Cardiac septum (tissue), 1 donor: ENCODE measurements around the gene MOCS3. TPM values are rescaled to one million over a fixed set of nuclear protein-coding genes. Genes with fewer than 3 reads are reported as not detected.

Source experiments
- DNase-seq: peaks from one replicate; pipeline ENCODE4 v3.0.0-alpha.2; 2020; ENCODE audit warnings: low spot score
- intact Hi-C: fragments of 100-400 bp; cut with DNase I; formaldehyde crosslinking; loops from one replicate; pipeline ENCODE4 v1.14.0; 2022
- total RNA-seq: library from RNA; stranded (reverse); fragmentation: NEBNext Ultra II Directional; extraction: Animal tissue kit (Norgen Biotek cat#: 25700); gene quantifications from one replicate; pipeline ENCODE4 v1.2.1, GENCODE V29; 2021
- donor health status: DM: no; HTN: no; CAD: no.

Gene MOCS3
- total RNA-seq, 1 donor from 2014 or later, result 2.8 TPM

DNA sequence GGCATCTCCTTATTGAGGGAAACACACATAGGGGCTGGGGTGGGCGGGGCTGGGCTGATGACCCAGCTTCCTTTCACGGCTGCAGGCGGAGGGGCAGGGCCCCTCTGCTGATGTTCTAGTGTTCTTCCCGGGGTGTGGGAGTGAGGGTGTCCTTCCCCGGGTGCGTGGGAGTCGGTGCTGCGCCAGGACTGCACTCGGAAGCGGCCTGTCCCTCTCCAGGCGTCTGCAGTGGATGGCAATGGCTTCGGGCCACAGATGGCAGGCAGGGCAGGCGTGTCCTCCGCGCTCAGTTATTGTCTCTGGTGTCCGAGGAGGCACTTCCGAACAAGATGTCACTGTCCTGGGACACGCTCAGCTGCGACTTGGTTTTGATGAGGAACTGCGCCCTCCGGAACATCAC, 45.1 kb downstream of the MOCS3 start:
- no peak for DNase-seq
- intact Hi-C loops, result no loop called here

DNA sequence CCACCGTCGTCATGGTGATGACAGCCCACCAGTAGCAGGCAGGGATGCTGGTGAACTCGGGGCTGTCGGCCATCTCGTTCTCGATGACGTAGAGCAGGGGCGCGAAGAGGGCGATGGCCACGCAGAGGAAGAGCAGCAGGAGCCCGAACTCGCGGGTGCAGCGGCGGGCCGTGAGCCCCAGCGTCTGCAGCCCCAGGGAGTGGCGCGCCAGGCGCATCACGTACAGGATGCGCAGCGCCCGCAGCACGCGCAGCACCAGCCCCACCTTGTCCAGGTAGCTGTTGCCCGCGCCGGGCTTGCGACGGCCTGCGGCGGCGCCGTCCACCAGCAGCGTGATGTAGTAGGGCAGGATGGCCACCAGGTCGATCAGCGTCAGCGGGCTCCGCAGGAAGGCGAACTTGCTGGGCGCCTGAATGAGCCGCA, 45.7 kb downstream of the MOCS3 start:
- no peak for DNase-seq
- intact Hi-C loops, result no loop called here

DNA sequence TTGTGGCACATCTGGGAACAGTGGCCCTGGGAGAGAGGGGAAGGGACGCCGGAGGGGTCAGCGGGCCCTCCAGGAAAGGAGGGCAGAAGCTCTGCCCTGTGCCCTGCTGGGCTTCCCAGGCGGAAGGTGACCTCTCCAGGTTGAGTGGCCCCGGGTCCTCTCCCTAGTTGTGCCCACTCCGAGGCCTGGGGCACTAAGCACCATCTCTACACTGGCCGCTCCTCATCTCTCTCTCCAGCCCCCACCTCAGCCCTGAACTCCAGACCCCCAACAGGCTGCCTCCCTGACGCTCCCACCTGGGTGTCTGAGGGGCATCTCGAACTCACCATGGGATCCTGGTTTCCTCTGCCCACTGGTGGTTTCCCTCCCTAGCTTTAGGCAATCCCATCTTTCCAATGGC, 46.2 kb downstream of the MOCS3 start:
- DNase-seq, result no peak
- intact Hi-C loops, result no loop called here

DNA sequence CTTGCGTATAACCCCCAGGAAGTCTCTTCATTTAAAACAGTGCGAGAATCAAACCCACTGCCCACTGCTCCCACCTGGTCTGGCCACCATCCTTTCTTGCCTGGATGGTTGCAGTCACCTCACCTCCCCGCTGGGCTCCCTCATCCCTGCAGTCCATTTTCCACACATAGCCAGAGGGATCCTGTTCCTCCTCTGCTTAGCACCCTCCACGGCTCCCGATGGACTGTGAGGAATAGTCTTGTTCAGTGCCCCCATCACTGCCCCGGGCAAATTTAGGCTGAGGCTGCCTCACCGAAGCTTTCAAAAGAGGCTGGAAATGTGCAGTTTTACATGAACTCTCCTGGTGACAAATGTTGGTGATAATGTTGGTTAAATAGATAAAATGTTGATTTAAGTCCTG, 46.6 kb downstream of the MOCS3 start:
- intact Hi-C loops, result no loop called here

DNA sequence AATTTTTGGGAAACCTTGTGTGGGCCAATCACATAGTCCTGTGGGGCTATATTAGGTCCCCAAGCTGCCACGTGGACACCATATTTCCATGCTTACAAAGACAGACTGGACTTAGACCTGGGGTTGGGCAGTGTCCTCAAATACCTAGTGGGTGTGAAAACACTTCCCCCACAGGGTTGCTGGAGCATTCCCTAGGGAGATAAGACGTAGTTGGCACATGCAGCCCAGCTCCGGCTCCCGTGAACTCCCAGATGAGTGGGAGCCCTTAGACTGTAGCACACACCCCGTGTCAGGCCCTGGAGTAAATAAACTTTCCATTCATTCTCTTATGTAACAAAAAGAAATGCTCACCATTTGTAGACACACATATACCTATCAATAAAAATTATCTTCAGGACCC, 50.1 kb downstream of the MOCS3 start:
- intact Hi-C loops, result no loop called here
- DNase-seq, result no peak

More for the DNA sequence above, 46.6 kb downstream of the MOCS3 start:
- no peak for DNase-seq

DNA sequence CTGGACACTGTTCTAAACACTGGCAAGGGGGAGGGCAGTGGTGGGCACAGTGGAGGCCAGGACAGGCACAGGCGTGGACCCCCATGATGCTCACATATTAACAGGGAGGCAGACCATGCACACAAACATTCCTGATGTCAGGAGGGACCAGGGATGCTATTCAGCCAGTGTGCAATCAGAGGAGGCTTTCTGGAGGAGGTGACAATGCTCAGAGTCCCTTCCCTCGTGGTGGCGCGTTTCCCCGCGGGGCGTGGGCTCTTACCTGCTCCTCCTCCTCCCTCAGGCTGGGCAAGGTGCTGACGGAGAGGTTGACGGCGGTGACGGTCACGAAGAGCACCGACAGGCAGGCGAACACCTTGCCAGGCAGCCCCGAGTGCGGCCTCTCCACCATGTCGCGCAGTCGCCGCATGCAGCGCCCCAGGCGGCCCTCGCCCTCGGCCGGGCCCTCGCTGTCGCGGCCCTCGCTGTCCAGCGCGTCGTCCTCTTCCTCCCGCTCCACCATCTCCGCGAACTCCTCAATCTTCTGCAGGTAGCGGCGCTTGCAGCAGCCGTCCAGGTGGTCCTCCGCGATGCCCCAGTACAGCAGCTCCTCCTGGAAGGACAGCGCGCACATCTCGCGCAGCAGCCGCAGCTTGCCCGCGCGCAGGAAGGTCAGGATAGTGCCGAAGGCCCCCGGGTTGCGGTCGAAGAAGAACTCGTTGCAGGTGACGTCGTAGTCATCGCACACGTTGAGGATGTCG, 50.9 kb downstream of the MOCS3 start:
- intact Hi-C loops, result no loop called here
- DNase-seq, result no peak

DNA sequence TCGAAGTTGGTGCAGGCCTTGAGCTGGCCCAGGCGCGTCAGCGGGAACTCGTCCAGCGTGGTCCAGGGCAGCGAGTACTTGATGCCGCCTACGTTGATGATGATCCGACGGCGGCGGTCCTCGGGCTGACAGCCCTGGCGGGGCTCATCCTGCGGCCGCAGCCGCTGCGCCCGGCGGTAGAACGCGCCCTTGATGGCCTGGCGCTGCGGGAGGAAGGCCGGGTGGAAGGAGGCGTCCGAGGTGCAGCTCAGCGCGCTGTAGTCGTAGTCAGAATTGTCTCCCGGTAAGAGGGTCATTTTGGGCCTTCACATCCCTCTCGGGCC, 51.4 kb downstream of the MOCS3 start:
- intact Hi-C loops, result no loop called here
- DNase-seq, result no peak

DNA sequence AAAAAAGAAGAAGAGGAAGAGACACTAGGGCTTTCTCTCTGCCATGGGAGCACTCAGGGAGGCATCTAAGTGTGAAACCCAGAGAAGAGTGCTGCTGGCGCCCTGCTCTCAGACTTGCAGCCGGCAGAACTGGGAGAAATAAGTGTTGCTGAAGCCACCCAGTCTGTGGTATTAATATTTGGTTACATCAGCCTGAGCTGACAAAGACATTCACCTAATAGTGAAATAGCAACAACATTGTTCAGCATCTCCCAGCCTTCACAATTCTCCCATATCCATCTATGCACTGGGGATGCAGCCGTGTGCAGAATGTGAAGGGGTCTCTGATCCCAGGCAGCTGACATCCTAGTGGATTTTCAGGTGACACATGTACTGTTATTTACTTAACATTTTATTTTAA, 52.3 kb downstream of the MOCS3 start:
- no peak for DNase-seq
- intact Hi-C loops, result no loop called here

DNA sequence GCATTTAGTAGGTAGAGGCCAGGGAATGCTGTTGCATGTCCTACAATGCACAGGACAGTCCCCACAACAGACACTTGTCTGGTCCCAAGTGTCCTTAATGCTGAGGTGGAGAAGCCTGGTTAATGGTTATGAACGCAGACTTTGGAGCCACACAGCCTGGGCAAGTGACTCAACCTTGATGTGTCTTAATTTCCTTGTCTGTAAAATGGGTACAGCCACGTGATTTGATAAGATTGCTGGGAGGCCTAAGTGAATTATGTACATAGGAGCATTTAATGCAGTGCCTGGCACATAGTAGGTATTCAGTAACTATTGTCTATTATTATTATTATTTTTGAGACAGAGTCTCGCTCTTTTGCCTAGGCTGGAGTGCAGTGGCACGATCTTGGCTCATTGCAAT, 52.9 kb downstream of the MOCS3 start:
- intact Hi-C loops, result no loop called here
- DNase-seq, result no peak

DNA sequence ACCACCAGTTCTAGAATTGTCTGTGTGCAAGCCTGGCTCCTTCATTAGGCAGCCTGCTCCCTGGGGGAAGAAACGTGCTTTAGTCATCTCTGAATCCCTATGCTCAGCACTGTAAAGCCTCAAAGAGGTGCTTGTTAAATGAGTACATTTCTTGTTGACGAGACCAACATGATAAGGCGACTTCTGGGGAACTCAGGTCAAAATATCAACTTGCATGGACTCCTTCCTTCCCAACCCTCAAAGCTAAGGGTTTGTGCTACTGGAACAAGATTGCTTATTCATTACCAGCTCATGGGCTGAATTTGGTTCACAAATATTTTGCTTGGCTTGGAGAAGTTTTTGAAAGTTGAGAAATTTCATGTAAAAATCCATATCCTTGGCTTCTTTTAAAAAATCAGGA, 53.7 kb downstream of the MOCS3 start:
- intact Hi-C loops, result no loop called here
- DNase-seq, result no peak

Other genes with a start within 250 kb of the MOCS3 start
- gene PARD6B, start 227.2 kb upstream of the MOCS3 start, total RNA-seq, result 3.7 TPM
- gene BCAS4, start 163.8 kb upstream of the MOCS3 start, total RNA-seq, result 3.0 TPM
- 32.8 TPM for gene ADNP, start 27.4 kb upstream of the MOCS3 start, total RNA-seq
- 48.6 TPM for gene DPM1, start 286 bp upstream of the MOCS3 start, total RNA-seq
- 0.48 TPM for gene KCNG1, start 64.3 kb downstream of the MOCS3 start, total RNA-seq